OCI-LY3 (cell line): Measurements from ENCODE around the gene PSMF1.

Experiments
- CTCF ChIP-seq: fragments of 200-600, 300-600 bp; sonication (generic); IDR thresholded peaks from 2 replicates; pipeline ENCODE4 v1.5.1; 2014; ENCODE audit warnings: antibody characterized with exemption, low read length, low read depth
- EZH2phosphoT487 ChIP-seq: fragments of 200-600 bp; shearing (Covaris generic); IDR thresholded peaks from 2 replicates; pipeline ENCODE4 v1.6.1; 2018; ENCODE audit warnings: antibody characterized with exemption, mixed run types, low read depth

- TF ChIP-seq CTCF (no peak), EZH2phosphoT487 (no peak)
Measured at GRCh38 chr20:1081891-1082290, 36.5 kb upstream of the PSMF1 start.
